ENCODE data around the gene SLC39A11.

SLC39A11 gene

GRCh38 chr17:72667096-72668063 lies 425.1 kb downstream of the SLC39A11 start:
- no peak for DNase-seq

- DNase-seq = no peak
Measured at GRCh38 chr17:72665852-72666851, 426.3 kb downstream of the SLC39A11 start.

- no peak for DNase-seq
Measured at GRCh38 chr17:72662827-72663190, 429.7 kb downstream of the SLC39A11 start.

- no peak for DNase-seq
Measured at GRCh38 chr17:72661945-72662826, 430.3 kb downstream of the SLC39A11 start.

- no peak for DNase-seq
Measured at GRCh38 chr17:72661116-72661944, 431.2 kb downstream of the SLC39A11 start.

DNA sequence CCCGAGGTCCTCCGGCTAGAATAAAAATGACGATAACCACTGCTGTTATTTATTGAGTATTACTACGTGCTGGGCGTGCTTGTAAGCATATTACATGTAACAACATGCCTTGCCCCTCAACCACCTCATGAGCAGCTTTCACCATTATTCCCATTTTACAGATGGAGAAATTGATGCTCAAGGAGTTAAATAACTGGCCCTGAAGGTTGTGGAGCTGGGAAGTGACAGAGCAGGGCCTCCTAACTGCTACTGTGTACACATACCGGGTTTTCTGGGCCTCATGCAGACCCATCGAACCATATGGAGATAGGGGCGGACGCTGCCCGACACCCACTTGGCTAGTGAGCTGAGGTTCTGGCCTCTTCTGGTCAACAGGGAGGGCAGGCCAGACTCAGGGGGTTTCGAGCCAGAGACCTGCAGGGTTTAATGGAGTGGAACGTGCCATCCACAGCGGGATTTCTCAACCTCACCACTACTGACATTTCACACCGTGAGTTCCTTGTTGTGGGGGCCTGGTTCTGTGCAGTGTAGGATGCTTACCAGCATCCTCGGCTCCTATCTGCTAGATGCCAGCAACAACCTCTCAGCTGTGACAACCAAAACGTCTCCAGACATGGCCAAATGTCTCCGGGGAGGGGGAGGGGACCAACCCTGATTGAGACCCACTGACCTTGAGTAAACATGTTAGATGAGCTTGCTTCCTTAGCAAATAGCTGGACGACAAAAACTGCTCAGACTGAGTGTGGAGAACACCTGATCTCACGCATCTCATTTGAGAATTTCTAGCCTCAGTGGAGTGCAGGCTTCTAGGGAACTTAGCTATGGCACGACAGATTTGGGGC lies 432.0 kb downstream of the SLC39A11 start:
- no peak for DNase-seq

- DNase-seq = no peak
Measured at GRCh38 chr17:72659811-72660210, 432.7 kb downstream of the SLC39A11 start.

GRCh38 chr17:72658675-72659074 lies 433.8 kb downstream of the SLC39A11 start:
- no peak for DNase-seq

- DNase-seq = no peak
Measured at GRCh38 chr17:72657467-72658317, 434.8 kb downstream of the SLC39A11 start.

DNA sequence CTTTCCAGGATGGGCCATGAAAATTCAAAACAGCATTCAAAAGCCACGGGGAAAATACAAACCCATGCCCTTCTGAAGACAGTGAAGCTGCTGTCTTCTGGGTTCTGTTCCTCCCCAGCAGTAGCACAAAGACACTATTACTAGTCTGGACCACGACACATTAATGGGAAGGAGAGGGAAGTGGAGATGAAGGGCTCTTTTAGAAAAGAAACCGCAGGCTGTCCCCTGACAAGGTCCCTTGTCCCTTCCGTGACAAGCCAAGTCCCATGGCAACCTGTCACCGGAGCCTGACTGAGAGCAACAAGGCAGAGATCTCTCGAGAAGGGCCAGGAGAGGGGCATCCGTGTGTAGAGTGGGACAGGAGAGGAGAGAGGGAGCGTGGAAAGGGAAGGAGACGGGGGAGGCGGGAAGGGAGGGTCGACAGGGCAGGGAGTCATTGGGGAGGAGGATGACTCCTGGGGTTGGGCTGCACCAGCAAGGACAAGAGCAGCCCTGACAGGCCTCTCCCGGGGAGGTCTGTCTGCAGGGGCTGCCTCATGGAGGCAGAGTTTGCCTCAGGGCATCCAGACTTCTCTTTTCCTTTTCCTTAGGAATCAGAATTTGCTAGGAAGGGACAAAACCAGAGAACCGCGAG lies 436.2 kb downstream of the SLC39A11 start:
- no peak for DNase-seq

- no peak for DNase-seq
Measured at GRCh38 chr17:72654706-72655105, 437.8 kb downstream of the SLC39A11 start.

DNA sequence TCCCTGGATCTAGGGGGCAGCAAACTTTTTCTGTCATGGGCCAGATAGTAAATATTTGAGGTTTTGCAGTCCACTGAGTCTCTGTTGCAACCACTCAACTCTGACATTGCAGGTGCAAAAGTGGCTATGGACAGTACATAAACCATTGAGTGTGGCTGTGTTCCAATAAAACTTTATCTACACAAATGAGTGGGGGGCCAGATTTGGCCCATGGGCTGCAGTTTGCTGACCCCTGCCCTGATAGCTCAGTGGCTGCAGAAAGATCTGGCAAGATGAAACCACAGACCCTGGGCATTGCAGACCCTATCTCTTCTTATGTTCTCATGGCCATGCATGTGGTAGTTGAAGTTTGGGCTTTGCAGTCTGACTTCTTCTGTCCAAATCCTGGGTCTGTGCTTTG lies 440.5 kb downstream of the SLC39A11 start:
- no peak for DNase-seq

- no peak for DNase-seq
Measured at GRCh38 chr17:72648702-72649101, 443.8 kb downstream of the SLC39A11 start.

DNA sequence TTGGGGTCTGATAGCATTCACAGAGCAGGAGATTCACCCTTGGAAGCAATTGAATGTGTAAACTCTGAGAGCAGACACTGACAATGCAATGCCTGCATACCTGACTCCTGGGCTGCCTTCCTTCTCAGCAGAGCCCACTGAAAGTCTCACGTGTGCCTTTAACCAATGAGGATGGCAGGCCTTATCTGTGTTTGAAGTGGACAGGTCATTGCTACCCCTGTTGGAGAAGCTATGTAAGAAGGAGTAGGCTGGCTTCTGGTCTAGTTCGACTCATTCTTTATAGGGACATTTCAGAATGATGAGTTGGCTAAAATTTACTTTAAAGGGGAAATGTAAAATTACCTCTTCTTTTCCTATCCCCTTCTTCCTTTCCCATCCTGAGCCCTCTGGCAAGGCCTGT lies 446.3 kb downstream of the SLC39A11 start:
- no peak for DNase-seq

- DNase-seq = no peak
Measured at GRCh38 chr17:72644492-72644891, 448.0 kb downstream of the SLC39A11 start.

- no peak for DNase-seq
Measured at GRCh38 chr17:72643575-72644216, 448.8 kb downstream of the SLC39A11 start.

GRCh38 chr17:72642720-72643119 lies 449.8 kb downstream of the SLC39A11 start:
- no peak for DNase-seq

DNA sequence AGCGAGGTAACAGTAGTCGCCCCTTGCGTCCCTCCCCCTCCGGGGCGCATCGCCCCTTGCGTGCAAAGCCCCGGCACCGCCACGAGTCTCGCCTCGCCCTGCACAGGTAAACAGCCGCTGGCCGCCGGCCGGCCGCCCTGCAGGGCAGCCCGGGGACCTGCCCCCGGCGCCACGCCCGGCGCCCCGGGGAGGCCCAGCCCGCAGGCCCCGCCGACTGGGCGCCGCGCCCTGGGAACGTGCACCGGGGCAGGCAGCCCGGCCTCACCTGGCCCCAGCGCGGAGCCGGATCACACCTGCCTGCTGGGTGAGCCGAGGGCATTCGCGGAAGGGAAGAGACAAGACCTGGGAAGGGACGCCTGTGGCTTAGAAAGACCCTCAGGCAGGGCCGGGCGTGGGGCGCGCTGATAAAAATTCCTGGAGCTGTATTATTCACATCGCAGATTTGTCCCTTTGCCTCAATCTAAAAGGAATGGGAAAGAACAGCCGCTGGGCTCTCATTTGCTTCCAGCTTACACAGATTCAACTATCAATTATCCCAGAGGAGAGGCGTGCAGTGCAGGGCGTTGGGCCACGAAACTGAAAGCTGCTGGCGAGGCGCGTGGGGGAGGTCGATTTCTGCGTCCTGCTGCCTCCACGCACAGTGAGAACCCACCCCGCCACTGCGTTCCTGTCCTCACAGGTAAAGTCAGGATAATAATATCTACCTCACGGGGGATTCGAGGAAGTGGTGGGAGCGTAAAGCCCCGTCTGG lies 451.9 kb downstream of the SLC39A11 start:
- no peak for DNase-seq
